ENCODE results near the gene BTRC. TPM values are rescaled to one million over a fixed set of nuclear protein-coding genes. Genes with fewer than 3 reads are reported as not detected.
"Not testable (repeated sequence)": the region's sequence is repeated elsewhere in the genome, so short reads cannot be mapped to it uniquely, and the experiment has no call there.

BTRC gene
- total RNA-seq, 1 donor from 2014 or later = 19.6 TPM

DNA sequence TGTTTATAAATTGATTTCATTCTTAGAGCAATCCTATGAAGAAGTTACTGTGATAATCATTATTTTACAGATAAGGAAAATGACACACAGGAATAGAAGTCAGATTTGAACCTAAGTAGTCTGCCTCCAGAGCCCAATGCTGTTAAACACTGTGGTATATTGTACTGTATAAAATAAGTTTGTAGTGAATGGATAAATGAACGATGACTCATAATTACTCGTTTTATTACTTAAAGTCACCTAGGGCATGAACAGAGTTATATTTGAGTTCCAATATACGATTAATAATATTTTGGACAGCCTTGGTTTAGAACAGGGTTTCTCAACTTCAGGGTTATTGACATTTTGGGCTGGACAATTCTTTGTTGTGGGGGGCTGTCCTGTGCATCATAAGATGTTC lies 7.8 kb upstream of the BTRC start:
- DNase-seq (ENCODE audit: low read depth) = no peak

DNA sequence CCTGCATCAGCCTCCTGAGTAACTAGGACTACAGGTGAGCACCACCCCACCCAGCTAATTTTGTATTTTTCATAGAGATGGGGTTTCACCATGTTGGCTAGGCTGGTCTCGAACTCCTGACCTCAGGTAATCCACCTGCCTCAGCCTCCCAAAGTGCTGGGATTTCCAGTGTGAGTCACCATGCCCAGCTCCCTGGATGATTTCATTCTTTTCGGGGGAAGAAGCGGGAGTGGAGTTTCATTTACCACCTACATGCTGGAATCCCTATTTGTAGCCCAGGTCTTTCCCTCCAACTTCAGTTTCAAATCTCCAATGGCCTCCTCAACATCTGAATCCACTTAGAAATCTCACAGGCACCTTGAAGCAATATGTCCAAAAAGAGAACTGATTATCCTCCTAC lies 2.9 kb upstream of the BTRC start:
- no peak for DNase-seq (ENCODE audit: low read depth)

DNA sequence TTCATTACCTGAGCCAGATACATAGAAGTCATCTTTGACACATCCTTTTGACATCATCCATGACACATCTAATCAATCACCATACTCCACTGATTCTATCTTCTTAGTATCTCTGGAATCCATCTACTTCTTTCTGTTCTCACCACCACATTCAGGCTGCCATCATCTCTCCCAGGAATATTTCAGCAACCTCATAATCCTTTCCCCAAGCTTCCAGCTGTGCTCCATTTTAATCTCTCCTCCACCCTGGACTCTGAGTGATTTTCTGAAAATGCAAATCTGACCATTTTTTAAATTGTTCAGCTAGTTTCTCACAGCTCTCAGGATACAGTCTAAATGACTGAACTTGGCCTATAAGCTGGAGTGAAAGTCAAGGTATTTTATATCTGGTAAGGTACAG lies 2.5 kb upstream of the BTRC start:
- no peak for DNase-seq (ENCODE audit: low read depth)

DNA sequence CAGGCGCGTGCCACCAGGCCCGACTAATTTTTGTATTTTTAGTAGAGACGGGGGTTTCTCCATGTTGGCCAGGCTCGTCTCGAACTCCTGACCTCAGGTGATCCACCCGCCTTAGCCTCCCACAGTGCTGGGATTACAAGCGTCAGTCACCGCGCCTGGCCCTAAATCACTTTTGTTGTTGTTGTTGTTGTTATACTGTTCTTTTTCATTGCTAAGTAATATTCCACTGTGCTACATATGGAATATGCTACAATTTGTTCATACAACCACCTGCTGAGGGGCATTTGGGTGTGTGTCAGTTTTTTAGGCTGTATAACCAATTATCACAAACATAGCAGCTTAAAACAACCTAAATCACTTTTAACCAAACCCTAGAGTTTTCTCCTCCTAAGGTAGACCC lies 1.1 kb upstream of the BTRC start:
- not testable (repeated sequence) for DNase-seq (ENCODE audit: low read depth)

DNA sequence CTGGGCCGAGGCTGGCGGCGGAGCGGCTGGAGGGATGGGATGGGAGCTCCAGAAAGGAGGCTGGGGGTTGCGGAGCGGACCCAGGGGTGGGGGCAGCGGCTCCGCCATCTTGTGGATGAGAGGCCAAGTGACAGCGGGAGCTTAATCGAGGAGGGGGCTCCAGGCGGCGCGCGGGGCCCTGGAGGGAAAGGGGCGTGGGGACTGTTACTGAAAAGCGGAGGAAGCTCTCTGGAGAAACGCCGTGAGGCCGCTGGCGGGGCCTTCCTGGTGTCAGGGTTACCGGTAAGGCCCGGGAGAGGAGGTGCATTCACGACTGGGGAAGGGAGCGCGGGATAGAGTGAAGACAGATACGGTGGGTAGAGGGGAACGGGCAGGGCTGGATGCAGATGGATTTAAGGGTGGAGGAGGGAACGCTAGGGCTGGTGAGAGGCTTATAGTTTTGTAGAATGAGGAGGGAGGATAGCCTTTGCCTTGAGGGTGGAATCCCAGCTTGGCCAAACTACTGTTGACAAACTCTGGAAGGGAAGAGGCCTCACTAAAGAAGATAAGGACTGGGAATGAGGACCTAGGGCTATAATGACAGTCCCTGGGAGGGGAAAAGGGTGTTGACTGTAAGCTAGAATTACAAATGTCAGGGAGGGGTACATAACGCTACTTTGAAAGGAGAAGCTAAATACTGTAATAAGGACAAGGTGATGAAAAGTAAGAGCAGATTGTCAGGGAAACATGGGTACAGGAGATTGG lies 535 bp downstream of the BTRC start:
- no peak for DNase-seq (ENCODE audit: low read depth)

DNA sequence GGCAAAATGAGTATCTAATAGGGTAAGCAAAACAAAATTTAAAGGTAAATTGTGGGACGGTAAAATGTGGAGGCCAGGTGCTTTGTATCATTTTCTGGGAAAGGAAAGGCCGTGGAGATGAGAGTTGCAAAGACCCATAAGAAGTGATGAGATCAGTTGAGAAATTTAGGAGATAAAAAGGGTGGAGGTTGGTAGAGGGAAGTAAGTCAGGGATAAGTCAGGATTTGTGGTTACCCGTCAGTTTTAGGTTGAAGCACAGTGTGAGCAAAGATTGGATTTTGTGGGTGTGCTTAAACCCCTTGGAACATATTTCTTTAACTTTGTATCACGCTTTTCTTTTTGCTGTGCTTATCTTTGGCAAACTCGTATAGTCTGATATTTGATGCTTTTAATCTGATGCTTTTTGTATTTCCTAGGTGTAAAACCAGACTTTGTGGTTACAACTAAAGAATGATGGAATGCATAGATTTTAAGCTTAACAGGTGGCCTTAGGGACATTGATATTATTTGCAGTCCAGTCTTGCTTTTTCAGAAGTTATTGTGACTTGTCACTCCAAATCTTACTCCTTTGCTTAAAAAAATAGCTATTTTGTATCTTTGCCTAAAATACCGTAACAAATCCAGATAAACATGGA lies 1.2 kb downstream of the BTRC start:
- DNase-seq (ENCODE audit: low read depth) = no peak

DNA sequence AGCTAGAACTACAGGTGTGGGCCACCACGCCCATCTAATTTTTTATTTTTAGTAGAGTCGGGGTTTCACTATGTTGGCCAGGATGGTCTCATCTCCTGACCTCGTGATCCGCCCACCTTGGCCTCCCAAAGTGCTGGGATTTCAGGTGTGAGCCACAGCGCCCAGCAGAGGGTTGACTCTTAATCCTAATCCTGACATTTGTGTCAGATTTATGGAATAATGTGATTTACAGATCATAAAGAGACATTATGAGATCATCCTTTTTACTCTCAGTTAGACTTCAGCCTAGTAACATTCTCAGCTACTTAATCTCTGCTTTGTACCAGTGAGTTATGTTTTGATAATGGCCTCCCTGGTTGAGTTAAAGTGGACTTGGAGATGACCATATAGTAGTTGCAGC lies 2.2 kb downstream of the BTRC start:
- no peak for DNase-seq (ENCODE audit: low read depth)

DNA sequence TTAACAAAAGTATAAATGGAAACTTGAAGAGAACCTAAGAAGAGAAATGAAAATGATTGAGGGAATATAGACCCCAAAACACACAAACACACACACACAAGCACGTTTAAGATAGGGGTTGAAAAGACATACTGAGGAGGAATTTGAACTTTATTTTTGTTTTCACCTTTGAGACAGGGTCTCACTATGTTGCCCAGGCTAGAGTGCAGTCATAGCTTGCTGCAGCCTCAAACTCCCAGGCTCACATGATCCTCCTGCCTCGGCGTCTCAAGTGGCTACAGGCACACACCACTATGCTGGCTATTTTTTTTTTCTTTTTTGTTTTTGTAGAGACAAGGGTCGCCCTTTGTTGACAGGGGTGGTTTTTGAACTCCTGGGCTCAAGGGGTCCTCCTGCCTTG lies 4.0 kb downstream of the BTRC start:
- DNase-seq (ENCODE audit: low read depth) = no peak

DNA sequence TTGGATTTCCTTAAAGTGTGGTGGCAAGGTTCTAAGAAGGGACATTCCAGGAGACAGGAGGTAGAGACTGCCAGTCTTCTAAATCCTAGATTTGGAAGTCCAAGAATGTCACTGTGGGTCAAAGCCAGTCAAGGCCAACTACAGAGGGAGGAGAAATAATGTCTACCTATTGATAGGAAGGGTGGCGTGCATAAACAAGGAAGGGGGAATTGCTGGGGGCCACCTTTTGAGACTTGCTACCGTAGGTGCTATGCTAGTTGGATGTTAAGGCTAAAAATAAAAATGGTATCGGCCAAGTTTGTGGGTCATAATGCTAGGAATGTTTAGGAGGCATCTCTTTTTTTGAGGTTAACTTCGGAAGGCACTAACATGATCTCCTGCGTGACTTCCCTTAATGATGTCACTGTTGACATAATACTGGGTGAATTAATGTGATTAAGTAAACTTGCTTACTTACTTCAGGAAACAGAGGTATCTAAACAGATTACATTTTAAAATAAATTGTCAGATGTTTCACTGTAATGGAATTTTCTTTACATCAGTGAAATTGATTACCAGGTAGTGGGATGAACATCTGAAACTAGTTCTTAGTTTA lies 4.8 kb downstream of the BTRC start:
- no peak for DNase-seq (ENCODE audit: low read depth)

DNA sequence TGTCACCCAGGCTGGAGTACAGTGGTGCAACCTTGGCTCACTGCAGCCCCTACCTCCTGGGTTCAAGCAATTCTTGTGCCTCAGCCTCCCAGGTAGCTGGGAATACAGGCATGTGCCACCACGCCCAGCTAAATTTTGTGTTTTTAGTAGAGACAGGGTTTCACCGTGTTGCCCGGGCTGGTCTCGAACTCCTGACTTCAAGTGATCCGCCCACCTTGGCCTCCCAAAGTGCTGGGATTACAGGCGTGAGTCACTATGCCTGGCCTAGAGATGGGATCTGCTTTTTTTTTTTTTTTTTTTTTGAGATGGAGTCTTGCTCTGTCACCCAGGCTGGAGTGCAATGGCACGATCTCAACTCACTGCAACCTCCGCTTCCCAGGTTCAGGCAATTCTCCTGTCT lies 6.1 kb downstream of the BTRC start:
- not testable (repeated sequence) for DNase-seq (ENCODE audit: low read depth)

DNA sequence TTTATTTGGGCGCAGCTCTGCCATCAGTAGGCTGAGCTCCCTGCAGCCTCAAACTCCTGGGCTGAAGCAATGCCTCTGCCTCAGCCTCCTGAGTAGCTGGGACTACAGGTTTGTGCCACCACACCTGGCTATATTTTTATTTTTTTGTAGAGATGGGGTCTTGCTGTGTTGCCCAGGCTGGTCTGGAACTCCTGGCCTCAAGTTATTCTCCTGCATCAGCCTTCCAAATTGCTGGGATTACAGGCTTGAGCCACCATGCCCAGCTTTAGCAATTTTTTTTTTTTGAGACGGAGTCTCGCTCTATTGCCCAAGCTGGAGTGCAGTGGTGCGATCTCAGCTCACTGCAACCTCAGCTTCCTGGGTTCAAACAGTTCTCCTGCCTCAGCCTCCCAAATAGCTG lies 6.9 kb downstream of the BTRC start:
- not testable (repeated sequence) for DNase-seq (ENCODE audit: low read depth)

DNA sequence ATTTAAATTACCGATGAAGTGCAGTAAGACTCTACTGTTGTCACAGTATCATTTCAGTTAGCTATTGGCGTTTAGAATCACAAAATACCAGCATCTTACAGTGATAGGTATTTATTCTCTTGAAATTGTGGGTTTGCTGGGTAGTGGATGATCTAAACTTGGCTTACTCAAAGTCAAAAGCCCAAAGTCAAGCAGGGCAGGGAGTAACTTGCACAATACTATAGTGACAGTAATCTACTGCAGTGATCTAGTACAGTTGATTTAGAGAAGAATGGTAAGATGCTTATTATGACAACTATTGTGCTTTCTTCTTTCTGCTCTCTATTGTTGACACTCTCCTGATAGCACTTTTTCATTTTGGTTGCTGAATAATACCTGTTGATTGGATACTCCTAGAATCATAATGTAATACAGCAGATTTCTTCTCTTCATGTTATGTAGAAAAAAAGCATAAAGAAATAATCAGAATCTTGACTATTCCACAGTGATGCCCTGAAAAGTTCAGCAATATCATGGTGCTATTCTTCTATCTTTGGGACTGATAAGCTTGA lies 10.0 kb downstream of the BTRC start:
- DNase-seq (ENCODE audit: low read depth) = no peak

DNA sequence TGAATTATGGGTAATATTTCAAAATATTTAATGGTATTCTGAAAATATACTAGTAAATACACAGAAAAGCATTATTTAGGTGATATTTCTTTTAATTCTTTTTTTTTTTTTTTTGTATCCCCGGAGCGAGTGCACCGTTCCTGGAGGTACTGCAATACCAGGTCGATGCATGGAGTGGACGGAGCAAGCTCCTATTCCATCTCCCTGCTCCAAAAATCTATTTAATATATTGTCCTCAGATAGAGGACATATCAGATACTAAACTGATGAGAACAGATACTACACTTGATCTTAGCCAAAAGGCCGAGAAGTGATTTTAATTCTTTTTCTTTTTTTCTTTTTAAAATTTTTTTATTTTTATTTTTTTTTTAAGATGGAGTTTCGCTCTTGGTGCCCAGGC lies 10.8 kb downstream of the BTRC start:
- no peak for DNase-seq (ENCODE audit: low read depth)

DNA sequence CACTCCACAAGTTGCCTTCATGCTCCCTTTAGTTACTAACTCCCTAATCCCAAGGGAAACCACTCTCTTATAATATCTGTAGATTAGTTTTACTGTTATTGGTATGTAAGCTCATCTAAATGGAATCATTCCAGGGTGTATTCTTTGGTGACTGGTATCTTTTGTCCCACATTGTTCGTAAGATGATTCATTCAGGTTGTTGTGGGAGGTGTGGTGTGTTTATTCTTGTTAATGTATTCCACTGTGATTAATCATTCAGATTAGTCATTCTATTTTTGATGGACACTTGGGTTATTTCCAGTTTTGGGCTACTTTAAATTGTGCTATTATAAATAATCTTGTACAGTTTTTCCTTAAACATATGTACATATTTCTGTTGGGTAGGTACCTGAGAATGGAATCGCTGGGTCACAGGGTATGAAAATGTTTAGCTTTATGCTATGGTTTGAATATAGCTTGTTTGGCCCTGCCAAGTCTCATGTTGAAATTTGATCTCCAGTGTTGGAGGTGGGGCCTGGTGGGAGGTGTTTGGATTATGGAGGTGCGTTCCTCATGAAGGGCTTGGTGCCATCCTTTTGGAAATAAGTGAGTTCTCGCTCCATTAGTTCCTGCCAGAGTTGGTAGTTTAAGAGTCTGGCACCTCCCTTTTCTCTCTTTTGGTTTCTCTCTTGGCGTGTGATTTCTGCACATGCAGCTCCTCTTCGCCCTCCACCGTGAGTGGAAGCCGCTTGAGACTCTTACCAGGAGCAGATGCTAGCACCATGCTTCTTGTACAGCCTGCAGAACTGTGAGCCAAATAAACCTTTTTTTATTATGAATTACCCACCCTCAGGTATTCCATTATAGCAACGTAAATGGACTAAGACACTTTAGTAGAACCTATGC lies 13.8 kb downstream of the BTRC start:
- DNase-seq (ENCODE audit: low read depth) = peak; percentile 95

DNA sequence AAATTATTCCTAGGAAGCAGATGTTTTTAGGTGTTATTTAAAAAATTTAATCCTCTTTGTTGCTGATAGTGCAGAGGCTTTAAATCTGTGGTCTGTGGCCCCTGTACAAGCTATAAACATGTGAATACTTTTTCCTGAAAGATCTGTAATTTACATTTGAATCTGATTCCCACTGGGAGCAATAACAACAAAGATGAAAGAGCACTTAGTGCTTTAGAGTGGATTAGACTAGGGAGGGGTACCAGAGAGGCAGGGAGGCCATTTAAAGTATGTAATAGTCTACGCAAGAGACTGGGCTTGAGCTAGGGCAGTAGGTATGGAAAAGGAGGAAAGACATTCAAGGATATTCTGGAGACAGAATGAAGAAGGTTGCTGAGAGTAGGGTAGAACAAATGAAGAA lies 19.1 kb downstream of the BTRC start:
- DNase-seq (ENCODE audit: low read depth) = no peak

DNA sequence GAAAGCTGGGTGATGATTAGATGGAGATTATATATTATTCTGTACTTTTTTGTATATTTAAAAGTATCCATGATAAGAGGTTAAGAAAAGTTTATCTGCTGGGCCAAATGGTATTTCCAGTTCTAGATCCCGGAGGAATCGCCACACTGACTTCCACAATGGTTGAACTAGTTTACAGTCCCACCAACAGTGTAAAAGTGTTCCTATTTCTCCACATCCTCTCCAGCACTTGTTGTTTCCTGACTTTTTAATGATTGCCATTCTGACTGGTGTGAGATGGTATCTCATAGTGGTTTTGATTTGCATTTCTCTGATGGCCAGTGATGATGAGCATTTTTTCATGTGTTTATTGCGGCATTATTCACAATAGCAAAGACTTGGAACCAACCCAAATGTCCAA lies 20.0 kb downstream of the BTRC start:
- DNase-seq (ENCODE audit: low read depth) = not testable (repeated sequence)

DNA sequence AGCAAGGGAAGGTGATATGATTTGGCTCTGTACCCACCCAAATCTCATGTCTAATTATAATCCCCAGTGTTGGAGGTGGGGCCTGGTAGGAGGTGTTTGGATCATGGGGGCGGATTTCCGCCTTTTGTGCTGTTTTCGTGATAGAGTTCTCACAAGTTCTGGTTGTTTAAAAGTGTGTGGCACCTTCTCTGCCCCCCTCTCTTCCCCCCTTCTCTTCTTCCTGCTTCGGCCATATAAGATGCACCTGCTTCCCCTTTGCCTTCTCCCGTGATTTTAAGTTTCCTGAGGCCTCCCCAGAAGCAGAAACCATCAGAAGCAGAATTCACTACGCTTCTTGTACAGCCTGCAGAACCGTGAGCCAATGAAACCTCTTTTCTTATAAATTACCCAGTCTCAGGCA lies 21.1 kb downstream of the BTRC start:
- no peak for DNase-seq (ENCODE audit: low read depth)

DNA sequence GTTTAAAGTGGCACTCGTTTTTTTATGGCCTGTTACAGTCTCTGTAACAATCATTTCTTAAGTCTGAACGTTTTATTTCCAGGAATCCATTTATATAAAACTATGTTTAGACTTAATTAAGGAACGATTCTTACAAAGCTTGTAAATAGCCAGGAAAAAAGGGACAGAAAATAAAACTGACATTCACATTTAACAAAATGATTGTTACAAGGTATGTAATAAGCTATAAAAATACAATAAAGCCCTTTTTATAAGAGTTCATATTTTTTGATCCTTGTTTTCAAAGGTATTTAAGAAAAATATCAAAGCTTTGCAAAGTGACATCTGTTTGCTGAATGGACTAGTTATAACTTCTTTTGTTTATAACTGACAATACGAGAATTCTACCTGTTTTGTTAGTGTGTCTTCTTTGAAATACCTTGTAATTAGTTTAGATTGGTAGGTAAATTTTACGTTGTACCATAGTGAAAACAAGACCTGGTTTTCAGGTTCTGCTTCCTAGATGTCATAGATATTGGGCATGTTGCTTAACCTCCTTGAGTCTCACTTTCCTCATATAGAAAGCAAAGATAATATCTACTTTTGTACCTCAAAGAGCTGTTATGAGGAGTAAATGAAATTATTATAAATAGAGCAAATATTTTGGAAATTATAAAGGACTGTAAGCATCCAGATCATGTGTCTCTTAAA lies 25.8 kb downstream of the BTRC start:
- no peak for DNase-seq (ENCODE audit: low read depth)

DNA sequence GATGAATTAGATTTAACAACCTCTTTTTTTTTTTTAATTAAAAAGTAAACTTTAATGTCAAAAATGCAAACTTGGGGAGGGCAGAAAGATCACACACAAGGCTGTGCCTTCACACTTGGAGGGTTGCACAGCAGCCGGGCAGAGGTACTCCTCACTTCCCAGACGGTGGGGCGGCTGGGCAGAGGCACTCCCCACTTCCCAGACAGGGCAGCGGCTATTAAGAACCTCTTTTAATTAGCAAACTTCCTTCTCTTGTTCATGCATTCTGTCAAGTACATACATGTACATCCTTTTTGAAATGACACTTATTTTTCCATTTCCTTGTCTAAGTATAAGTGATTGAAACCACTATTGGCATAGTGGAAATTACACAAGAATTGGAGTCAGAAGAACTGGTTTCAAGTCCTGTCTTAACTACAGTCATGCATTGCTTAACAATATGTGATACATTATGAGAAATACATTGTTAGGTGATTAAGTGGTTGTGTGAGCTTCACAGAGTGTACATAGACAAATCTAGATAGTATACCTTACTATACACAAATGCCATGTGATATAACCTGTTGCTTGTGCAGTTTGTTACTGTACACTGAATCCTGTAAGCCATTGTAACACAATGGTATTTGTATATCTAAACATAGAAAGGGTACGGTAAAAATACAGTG lies 26.5 kb downstream of the BTRC start:
- peak; percentile 22 for DNase-seq (ENCODE audit: low read depth)

DNA sequence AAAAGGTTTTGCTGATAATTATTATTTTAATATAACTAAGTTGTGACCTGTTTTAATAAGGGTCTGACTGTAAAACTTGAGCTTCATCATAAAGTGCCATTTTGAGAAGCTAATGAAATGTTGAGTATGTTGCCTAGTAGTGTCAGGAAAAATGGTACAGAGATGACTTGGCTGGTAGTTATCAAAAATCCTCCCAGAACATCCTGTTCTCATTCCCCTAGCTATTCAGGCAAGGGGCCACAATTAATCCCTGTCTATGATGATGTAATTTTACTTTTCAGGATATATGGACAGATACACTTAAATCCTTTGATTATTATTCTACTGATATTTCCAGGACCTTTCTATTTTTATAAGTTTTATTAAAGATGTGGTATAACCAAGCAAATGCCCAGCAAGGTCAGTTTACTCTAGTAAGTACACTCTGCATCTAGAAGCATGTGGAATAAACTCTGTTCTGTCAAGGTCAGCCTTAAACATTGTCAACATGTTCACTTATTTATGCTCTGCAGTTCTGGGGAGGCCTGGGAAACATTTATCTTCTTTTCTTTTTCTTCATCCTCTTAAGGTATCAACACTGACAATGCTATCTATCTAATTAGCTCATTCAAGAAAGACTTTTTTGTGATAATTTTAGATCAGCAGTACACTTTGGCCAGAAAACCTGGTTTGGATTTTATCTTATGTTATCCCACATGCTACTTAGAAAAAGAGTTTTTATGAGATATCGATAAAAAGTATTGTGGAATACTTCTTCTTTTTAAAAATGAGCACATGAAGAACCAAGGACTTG lies 32.1 kb downstream of the BTRC start:
- DNase-seq (ENCODE audit: low read depth) = no peak
